WTC11 (cell line): ENCODE measurements around the gene TINAGL1.

Experiments used
- ATF2 ChIP-seq: sonication (generic); formaldehyde crosslinking; IDR thresholded peaks from 2 replicates; pipeline ENCODE4 v1.8.1; 2022; ENCODE audit warnings: low read depth, missing genetic modification reagents, borderline replicate concordance
- CTCF ChIP-seq: fragments of 200-600 bp; IDR thresholded peaks from 2 replicates; pipeline ENCODE4 v1.8.0; 2022; ENCODE audit warnings: antibody characterized with exemption
- MAX ChIP-seq: sonication (generic); formaldehyde crosslinking; IDR thresholded peaks from 2 replicates; pipeline ENCODE4 v1.8.0; 2022; ENCODE audit warnings: mild to moderate bottlenecking, missing genetic modification reagents
- NFYB ChIP-seq: sonication (generic); formaldehyde crosslinking; conservative IDR thresholded peaks from 2 replicates; pipeline ENCODE4 v1.8.0; 2022; ENCODE audit warnings: low read depth, missing genetic modification reagents
- PRDM15 ChIP-seq: sonication (generic); formaldehyde crosslinking; IDR thresholded peaks from 2 replicates; pipeline ENCODE4 v1.8.0; 2022; ENCODE audit warnings: missing genetic modification reagents
- PREB ChIP-seq: sonication (generic); formaldehyde crosslinking; IDR thresholded peaks from 2 replicates; pipeline ENCODE4 v1.8.1; 2022; ENCODE audit warnings: mild to moderate bottlenecking, missing genetic modification reagents, moderate library complexity, borderline replicate concordance
- RELA ChIP-seq: sonication (generic); formaldehyde crosslinking; IDR thresholded peaks from 2 replicates; pipeline ENCODE4 v1.8.1; 2022; ENCODE audit warnings: missing genetic modification reagents, mild to moderate bottlenecking, borderline replicate concordance
- SMAD4 ChIP-seq: sonication (generic); formaldehyde crosslinking; IDR thresholded peaks from 2 replicates; pipeline ENCODE4 v1.8.0; 2022; ENCODE audit warnings: mild to moderate bottlenecking, missing genetic modification reagents
- TEAD4 ChIP-seq: sonication (generic); formaldehyde crosslinking; IDR thresholded peaks from 2 replicates; pipeline ENCODE4 v1.8.0; 2022; ENCODE audit warnings: mild to moderate bottlenecking, missing genetic modification reagents
- USF1 ChIP-seq: sonication (generic); formaldehyde crosslinking; IDR thresholded peaks from 2 replicates; pipeline ENCODE4 v1.8.0; 2022; ENCODE audit warnings: mild to moderate bottlenecking, missing genetic modification reagents
- USF2 ChIP-seq: sonication (generic); formaldehyde crosslinking; IDR thresholded peaks from 2 replicates; pipeline ENCODE4 v1.8.1; 2023; ENCODE audit warnings: mild to moderate bottlenecking, missing genetic modification reagents, moderate library complexity
- ZNF138 ChIP-seq: sonication (generic); formaldehyde crosslinking; conservative IDR thresholded peaks from 2 replicates; pipeline ENCODE4 v1.8.1; 2022; ENCODE audit warnings: mild to moderate bottlenecking, moderate library complexity, missing genetic modification reagents

- TF ChIP-seq ZNF138 (CRISPR knock-in tag) (no peak), MAX (CRISPR knock-in tag) (no peak), CTCF (no peak), USF2 (CRISPR knock-in tag) (no peak), TEAD4 (no peak), NFYB (CRISPR knock-in tag) (no peak), RELA (CRISPR knock-in tag) (no peak), SMAD4 (CRISPR knock-in tag) (no peak), PRDM15 (CRISPR knock-in tag) (no peak), PREB (no peak), ATF2 (CRISPR knock-in tag) (no peak), USF1 (no peak)
Measured at GRCh38 chr1:31621847-31622730, 45.8 kb downstream of the TINAGL1 start.
